GM12892 (cell line): Measurements from ENCODE around the gene ARHGAP15.

Experiments
- DNase-seq: peaks from one replicate; pipeline ENCODE4 v3.0.0; 2011; ENCODE audit not compliant: insufficient read length
- FAIRE-seq: peaks from 2 replicates; lab custom pipeline; 2011; peaks lifted over from hg19 to GRCh38; lab: Jason Lieb, UNC
- POLR2A ChIP-seq: IDR thresholded peaks from 2 replicates; pipeline ENCODE4 v1.6.1; 2011; ENCODE audit warnings: low read depth, low read length, control low read depth
- POLR2AphosphoS5 ChIP-seq: IDR thresholded peaks from 2 replicates; pipeline ENCODE4 v1.6.1; 2011; ENCODE audit warnings: low read depth, low read length, control low read depth
- TAF1 ChIP-seq: IDR thresholded peaks from 2 replicates; pipeline ENCODE4 v1.6.1; 2011; ENCODE audit warnings: low read depth, mild to moderate bottlenecking, control low read depth, low read length, borderline replicate concordance

Gene ARHGAP15

GRCh38 chr2:143603846-143604565, 474.8 kb downstream of the ARHGAP15 start:
- DNase-seq (no peak), FAIRE-seq (no peak)
- TF ChIP-seq POLR2A (no peak), TAF1 (no peak), POLR2AphosphoS5 (no peak)

- no peak for FAIRE-seq
- DNase-seq, result no peak
- TF ChIP-seq TAF1, result no peak
- TF ChIP-seq POLR2AphosphoS5, result no peak
- TF ChIP-seq POLR2A, result no peak
Measured at GRCh38 chr2:143604566-143604959, 475.3 kb downstream of the ARHGAP15 start.

- no peak for FAIRE-seq
- TF ChIP-seq POLR2AphosphoS5 (no peak), POLR2A (no peak), TAF1 (no peak)
- no peak for DNase-seq
Measured at GRCh38 chr2:143607231-143608062, 478.2 kb downstream of the ARHGAP15 start.

GRCh38 chr2:143608063-143608423, 478.8 kb downstream of the ARHGAP15 start:
- TF ChIP-seq TAF1, result no peak
- no peak for TF ChIP-seq POLR2AphosphoS5
- no peak for TF ChIP-seq POLR2A
- DNase-seq, result no peak
- FAIRE-seq, result no peak

- FAIRE-seq (no peak), DNase-seq (no peak)
- TF ChIP-seq TAF1 (no peak), POLR2AphosphoS5 (no peak), POLR2A (no peak)
Measured at GRCh38 chr2:143608758-143609157, 479.5 kb downstream of the ARHGAP15 start.

- DNase-seq, result no peak
- FAIRE-seq, result no peak
- TF ChIP-seq POLR2A (no peak), TAF1 (no peak), POLR2AphosphoS5 (no peak)
Measured at GRCh38 chr2:143611336-143611735, 482.1 kb downstream of the ARHGAP15 start.

GRCh38 chr2:143615562-143615961, 486.3 kb downstream of the ARHGAP15 start:
- FAIRE-seq (no peak), DNase-seq (no peak)

GRCh38 chr2:143616452-143616851, 487.2 kb downstream of the ARHGAP15 start:
- FAIRE-seq (no peak), DNase-seq (no peak)
- TF ChIP-seq TAF1 (no peak), POLR2A (no peak), POLR2AphosphoS5 (no peak)

More at GRCh38 chr2:143615562-143615961, 486.3 kb downstream of the ARHGAP15 start:
- TF ChIP-seq POLR2A, result no peak
- no peak for TF ChIP-seq TAF1
- TF ChIP-seq POLR2AphosphoS5, result no peak

GRCh38 chr2:143617803-143618415, 488.7 kb downstream of the ARHGAP15 start:
- DNase-seq (no peak), FAIRE-seq (no peak)
- TF ChIP-seq POLR2AphosphoS5 (no peak), POLR2A (no peak), TAF1 (no peak)

- TF ChIP-seq POLR2A, result no peak
- no peak for TF ChIP-seq POLR2AphosphoS5
- DNase-seq (no peak), FAIRE-seq (no peak)
Measured at GRCh38 chr2:143622106-143622505, 492.9 kb downstream of the ARHGAP15 start.

- FAIRE-seq (no peak), DNase-seq (no peak)
- no peak for TF ChIP-seq POLR2A
Measured at GRCh38 chr2:143623231-143623908, 494.2 kb downstream of the ARHGAP15 start.

- FAIRE-seq (no peak), DNase-seq (no peak)
- TF ChIP-seq TAF1, result no peak
- TF ChIP-seq POLR2AphosphoS5, result no peak
- TF ChIP-seq POLR2A, result no peak
Measured at GRCh38 chr2:143623909-143624260, 494.7 kb downstream of the ARHGAP15 start.
